Measurements from ENCODE around the gene ATRNL1. TPM values are rescaled to one million over a fixed set of nuclear protein-coding genes. Genes with fewer than 3 reads are reported as not detected.

ATRNL1 gene
- total and polyA plus RNA-seq, 2 of the 8 experiments (the other 6 are each of a cell fraction or from before 2014, with no cell fraction given) = 5.1 to 17.6 TPM

GRCh38 chr10:115988380-115988779, 895.2 kb downstream of the ATRNL1 start (continued):
- no peak for TF ChIP-seq CHD7 (IDR thresholded peaks at IDR 0.05; ENCODE audit: insufficient replicate concordance, low read length)
- no peak for TF ChIP-seq FOSL1 (IDR thresholded peaks at IDR 0.05; ENCODE audit: insufficient read depth, low read depth, low read length)
- TF ChIP-seq SUZ12 (IDR thresholded peaks at IDR 0.05; ENCODE audit: low read length) = no peak
- TF ChIP-seq MAFK (IDR thresholded peaks at IDR 0.05; ENCODE audit: low read depth, low read length) = no peak
- no peak for TF ChIP-seq CEBPB (IDR thresholded peaks at IDR 0.05; ENCODE audit: low read depth, low read length)
- no peak for TF ChIP-seq RAD21 (IDR thresholded peaks at IDR 0.05 in 1 of 2, conservative IDR thresholded peaks at IDR 0.05 in 1 of 2; ENCODE audit: low read depth in 2 of 2, low read length in 2 of 2)
- no peak for TF ChIP-seq ASH2L (IDR thresholded peaks at IDR 0.05; ENCODE audit: low read length)
- TF ChIP-seq BACH1 (IDR thresholded peaks at IDR 0.05; ENCODE audit: low read length) = no peak

All from H1 (cell line).